Fibroblast of skin of left quadriceps (primary cell): Measurements from ENCODE around the gene ENPP6.

Experiments
- DNase-seq, 2 experiments: peaks; one replicate each; pipeline ENCODE4 v3.0.0-alpha.2; 2013; ENCODE audit warnings: low read depth in 2 of 2

Gene ENPP6

GRCh38 chr4:184104419-184105101 is 113.1 kb downstream of the ENPP6 start:
- DNase-seq: no peak

GRCh38 chr4:184103527-184104264 is 114.0 kb downstream of the ENPP6 start:
- no peak for DNase-seq

GRCh38 chr4:184102927-184103326 is 114.7 kb downstream of the ENPP6 start:
- DNase-seq: no peak

DNA sequence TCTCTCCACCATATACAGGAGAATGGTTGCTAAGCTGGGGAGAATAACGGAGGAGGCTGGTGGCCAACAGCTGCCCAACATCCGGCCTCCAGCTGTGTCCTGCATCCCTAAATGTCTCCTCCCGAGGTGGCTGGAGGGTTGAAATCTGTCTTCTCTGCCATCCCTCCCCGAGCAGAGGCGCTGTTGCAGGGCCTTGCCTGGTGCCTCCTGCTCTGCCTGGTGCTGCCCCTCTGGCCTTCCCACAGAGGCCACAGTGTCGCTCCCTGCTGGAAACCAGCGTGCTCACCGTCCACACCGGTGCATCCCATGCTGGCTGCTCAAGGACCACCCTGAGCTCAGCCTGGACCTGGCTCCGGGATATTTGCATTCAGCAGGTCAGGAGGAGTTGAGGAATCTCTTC is 115.2 kb downstream of the ENPP6 start:
- DNase-seq: no peak

DNA sequence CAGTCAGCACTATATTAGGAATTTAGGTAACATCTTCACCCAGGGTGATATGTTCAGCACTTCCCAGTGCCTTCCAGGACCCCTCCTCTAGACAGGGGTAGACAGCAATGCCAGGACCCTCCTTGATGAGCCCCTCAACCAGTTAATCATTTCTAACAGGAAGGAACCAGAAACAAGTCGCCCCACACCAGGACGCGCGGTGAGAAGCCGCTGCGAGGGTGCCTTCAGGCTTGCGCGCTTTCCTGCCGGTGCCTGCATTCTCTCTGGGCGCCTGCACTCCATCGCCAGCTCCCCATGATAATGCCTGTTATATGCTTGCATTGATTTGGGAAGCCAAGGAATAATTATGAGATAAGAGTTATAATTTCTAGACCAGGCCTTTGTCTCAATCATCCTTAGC is 116.0 kb downstream of the ENPP6 start:
- no peak for DNase-seq

DNA sequence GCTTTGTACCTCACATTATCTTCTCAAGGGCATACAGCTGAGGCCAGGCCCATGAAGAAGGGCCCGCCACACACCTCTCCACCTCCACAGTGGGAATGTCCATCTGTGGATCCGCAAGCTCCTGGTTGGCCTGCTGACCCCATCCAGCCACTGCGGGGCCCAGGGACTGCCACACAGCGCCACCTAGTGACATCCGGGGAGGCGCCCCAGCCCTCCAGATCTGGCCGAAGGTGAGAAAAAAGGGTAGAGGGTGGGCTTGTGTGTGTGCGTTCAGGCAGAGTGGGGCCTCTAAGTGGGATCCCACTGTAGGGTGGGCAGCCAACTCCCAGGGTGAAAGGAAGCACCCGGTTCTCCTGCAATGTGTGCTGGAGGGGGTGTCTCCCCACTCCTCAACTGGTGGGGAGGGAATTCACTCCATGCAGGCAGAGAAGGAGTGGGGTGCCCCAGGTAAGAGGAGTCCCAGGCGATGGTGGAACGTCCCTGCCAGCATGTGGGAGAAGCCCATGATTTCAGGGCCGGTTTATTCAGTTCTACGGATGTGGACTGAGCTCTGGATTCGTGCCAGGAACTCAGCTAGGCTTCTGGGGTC is 117.3 kb downstream of the ENPP6 start:
- no peak for DNase-seq

GRCh38 chr4:184099535-184099966 is 118.1 kb downstream of the ENPP6 start:
- no peak for DNase-seq

DNA sequence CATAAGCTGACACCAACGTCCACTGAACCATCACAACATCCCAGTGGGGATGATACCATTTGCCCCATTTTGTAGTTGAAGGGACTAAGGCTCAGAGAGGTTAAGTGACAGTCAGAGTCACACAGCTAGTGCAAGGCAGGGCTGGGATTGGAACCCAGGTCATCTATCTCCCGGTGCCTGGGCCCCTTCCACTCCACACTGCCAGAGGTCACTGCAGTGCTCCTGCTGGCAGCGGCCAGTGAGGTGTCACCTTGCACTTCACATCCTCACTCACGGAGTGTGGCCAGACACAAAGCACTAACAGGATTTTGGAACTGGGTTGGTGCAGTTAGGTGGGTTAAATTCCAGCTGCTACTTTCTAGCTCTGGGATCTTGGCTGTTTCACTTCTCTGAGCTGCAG is 118.7 kb downstream of the ENPP6 start:
- no peak for DNase-seq

DNA sequence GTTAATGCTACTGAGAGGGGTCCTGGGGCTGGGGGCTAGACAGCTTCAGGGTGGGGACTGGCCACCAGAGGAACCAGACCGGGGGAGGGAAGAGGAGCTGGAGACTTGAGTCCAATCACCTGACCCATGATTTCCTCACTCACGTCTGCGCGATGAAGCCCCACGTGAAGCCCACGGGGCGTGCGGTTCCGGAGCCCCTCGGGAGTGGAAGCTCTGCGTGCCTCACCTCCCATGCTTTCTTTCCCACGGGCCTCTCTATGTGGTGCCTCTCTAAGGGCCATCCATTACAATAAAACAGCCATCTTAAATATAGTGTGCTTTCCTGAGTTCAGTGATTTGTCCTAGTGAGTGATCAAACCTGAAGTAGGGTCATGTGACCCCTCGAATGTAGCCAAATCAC is 119.9 kb downstream of the ENPP6 start:
- no peak for DNase-seq

- DNase-seq: no peak
These were observed 120.5 kb downstream of the ENPP6 start for GRCh38 chr4:184097241-184097605.

GRCh38 chr4:184096561-184097240 is 121.0 kb downstream of the ENPP6 start:
- DNase-seq: peak; percentile 46 to 56

- DNase-seq: no peak
These were observed 123.0 kb downstream of the ENPP6 start for GRCh38 chr4:184094532-184095159.

GRCh38 chr4:184091986-184092385 is 125.7 kb downstream of the ENPP6 start:
- no peak for DNase-seq

- DNase-seq: no peak
These were observed 127.1 kb downstream of the ENPP6 start for GRCh38 chr4:184090571-184090970.

- DNase-seq: no peak
These were observed 137.0 kb downstream of the ENPP6 start for GRCh38 chr4:184080674-184081073.

- no peak for DNase-seq
These were observed 142.8 kb downstream of the ENPP6 start for GRCh38 chr4:184074677-184075388.

GRCh38 chr4:184067931-184068554 is 149.6 kb downstream of the ENPP6 start:
- no peak for DNase-seq

- DNase-seq: no peak
These were observed 150.9 kb downstream of the ENPP6 start for GRCh38 chr4:184066584-184067300.

DNA sequence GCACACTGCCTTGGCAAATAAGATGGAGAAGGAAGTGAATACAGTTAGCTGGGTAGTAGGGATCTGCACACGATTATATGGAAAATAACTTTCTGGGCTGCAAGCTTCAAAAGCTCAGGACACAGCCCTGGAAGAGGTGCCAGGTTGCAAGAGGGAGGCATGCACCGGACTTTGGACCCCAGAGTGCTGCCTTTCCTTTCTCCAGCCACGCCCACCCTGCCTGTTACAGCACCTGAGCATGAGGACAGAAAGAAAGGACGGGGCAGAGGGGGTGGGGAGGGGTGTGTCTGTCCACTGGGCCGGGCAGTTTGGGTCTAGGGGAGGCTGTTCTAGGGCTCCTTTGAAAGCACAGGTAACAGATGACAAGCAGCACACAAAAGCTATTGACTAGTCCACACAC is 152.8 kb downstream of the ENPP6 start:
- DNase-seq: no peak

DNA sequence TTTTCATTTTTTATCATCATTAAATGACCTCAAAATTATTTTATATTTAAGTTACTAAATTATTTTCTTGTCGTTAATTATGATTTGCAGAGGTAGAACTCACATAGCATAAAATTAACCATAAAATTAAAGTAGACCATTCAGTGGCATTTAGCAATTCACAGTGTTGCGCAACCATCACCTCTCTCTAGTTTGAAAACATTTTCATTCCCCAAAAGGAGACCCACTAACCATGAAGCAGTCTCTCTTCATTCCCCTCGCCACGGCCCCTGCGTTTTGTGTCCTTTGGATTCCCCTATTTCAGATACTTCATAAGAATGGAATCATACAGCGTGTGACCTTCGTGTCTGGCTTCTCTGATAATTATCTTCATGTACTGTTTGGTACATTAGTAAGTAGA is 154.9 kb downstream of the ENPP6 start:
- DNase-seq: no peak
